H1 (cell line): ENCODE measurements around the gene HMGB4. TPM values are rescaled to one million over a fixed set of nuclear protein-coding genes. Genes with fewer than 3 reads are reported as not detected.
A peak's percentile ranks its signal among the peaks of the same experiment; 100 is the strongest.

Experiments used
- BACH1 ChIP-seq: IDR thresholded peaks from 2 replicates; pipeline ENCODE4 v1.6.1; 2012; ENCODE audit warnings: low read length, improper control_type of control experiment
- EZH2 ChIP-seq: fragments of 200-600 bp; sonication (generic); IDR thresholded peaks from 2 replicates; pipeline ENCODE4 v1.7.1; 2012; ENCODE audit warnings: low read depth, mild to moderate bottlenecking, moderate library complexity, low read length, inconsistent platforms; ENCODE audit not compliant: severe bottlenecking
- JUN ChIP-seq: IDR thresholded peaks from 2 replicates; pipeline ENCODE4 v1.6.1; 2011; ENCODE audit warnings: low read depth, mild to moderate bottlenecking, improper control_type of control experiment, low read length
- NANOG ChIP-seq: IDR thresholded peaks from 2 replicates; pipeline ENCODE4 v1.6.1; 2011; ENCODE audit warnings: low read length, low read depth, mild to moderate bottlenecking, inconsistent platforms; ENCODE audit not compliant: insufficient read depth, poor library complexity, severe bottlenecking
- RBBP5 ChIP-seq: IDR thresholded peaks from 2 replicates; pipeline ENCODE4 v1.7.1; 2012; ENCODE audit warnings: low read depth, mild to moderate bottlenecking, inconsistent platforms, low read length, moderate library complexity, borderline replicate concordance
- SP1 ChIP-seq: IDR thresholded peaks from 2 replicates; pipeline ENCODE4 v1.6.1; 2011; ENCODE audit warnings: low read depth, low read length
- TAF7 ChIP-seq: optimal IDR thresholded peaks from 2 replicates; pipeline ENCODE3; 2011; ENCODE audit warnings: low read depth, mild to moderate bottlenecking, inconsistent platforms, low read length, moderate library complexity, borderline replicate concordance
- polyA plus RNA-seq, 7 experiments: library from polyadenylated mRNA; depleted of rRNA in 3 of 7; stranded (reverse) in 5 of 7; unstranded in 2 of 7; fragments of >200 nt in 5 of 7; fragments of 200-250 nt in 2 of 7; gene quantifications; 1 replicate in 5 of 7; 2 replicates in 1 of 7; 4 replicates in 1 of 7; pipeline versions ENCODE4 v1.2.1 to v1.2.3, GENCODE V29; 2011 to 2013; ENCODE audit warnings: missing spikeins in 2 of 7, mixed read lengths in 2 of 7
- total RNA-seq: library from RNA; stranded (reverse); fragmentation: NEBNext Ultra II Directional; extraction: Animal tissue kit (Norgen Biotek cat#: 25700); gene quantifications from 2 replicates; pipeline ENCODE4 v1.2.1, GENCODE V29; 2021

The HMGB4 gene
- total and polyA plus RNA-seq, 2 of the 8 experiments (the other 6 are each of a cell fraction or from before 2014, with no cell fraction given) = not detected

GRCh38 chr1:33848205-33848937 lies 15.5 kb upstream of the HMGB4 start (continued):
- no peak for TF ChIP-seq EZH2
- TF ChIP-seq RBBP5 = no peak
- no peak for TF ChIP-seq BACH1
- TF ChIP-seq TAF7 = no peak
- TF ChIP-seq SP1 = 0 out of 2 replicates have a peak, but pooled peaks have one; percentile 45
- TF ChIP-seq NANOG = no peak
- no peak for TF ChIP-seq JUN
